NCI-H2029 (cell line): ENCODE data around the gene DCDC2.
"Not testable (repeated sequence)": the region's sequence is repeated elsewhere in the genome, so short reads cannot be mapped to it uniquely, and the experiment has no call there.

Experiments
- DNase-seq: peaks from one replicate; lab custom pipeline; 2025; lab: John Stamatoyannopoulos, UW

Gene DCDC2

DNA sequence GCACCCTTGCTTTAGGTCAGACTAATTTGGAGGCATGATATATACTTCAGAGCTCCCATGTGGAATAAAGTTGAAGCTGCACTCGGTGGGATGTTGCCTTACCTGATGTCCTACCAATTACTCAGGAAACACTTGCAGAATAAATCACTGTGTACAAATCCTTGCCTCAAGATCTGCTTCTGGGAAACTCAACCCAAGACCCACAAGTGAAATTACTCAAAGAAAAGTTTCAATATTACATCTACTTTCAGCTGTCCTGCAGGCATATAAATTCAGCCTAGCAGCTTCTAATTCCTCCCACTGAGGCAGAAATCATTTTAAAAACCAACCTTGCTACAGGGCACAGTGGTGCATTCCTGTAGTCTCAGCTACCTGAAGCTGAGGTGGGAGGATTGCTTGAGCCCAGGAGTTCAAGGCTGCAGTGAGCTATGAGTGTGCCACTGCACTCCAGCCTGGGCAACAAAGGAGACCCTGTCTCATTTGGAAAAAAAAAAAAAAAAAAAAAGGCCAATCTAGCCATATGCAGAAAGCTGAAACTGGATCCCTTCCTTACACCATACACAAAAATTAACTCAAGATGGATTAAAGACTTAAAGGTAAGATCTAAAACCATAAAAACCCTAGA is 20.7 kb upstream of the DCDC2 start:
- DNase-seq: no peak

DNA sequence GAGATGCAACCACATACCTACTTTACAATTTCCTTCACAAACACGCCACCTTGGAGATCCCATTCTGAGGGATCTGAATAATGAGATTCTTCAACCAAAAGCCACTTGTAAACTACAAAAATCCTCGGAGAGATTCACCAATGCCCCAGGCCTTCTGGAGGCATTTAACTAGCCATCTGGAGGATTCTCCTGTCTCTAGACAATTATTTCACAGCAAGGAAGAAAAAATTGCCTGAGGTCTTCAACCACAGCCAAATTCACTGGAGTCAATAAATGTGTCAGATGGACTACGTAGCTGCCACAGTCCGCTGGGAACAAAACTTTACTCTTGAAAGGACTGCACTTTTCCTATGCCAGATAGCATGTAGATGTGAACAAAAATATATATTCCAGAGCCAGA is 19.0 kb upstream of the DCDC2 start:
- no peak for DNase-seq

DNA sequence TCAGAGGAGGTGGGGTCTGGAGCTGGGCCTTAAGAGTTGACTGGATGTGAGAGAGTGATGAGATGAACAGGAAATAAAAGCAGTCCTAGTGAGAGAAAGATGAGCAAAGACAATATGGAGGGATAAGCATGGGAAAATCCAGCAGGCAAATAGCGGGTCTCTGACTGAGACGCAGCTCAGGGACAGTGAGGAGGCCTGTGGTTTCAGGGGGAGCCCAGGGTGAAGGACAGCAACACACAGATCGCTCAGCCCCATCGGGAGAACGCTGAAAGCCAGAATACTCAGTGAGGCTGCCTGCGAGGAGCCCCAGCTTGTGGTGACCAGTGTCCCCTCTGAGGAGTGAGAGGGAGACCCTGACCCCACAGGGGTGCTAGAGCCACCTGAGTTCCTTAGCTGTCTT is 16.8 kb upstream of the DCDC2 start:
- no peak for DNase-seq

DNA sequence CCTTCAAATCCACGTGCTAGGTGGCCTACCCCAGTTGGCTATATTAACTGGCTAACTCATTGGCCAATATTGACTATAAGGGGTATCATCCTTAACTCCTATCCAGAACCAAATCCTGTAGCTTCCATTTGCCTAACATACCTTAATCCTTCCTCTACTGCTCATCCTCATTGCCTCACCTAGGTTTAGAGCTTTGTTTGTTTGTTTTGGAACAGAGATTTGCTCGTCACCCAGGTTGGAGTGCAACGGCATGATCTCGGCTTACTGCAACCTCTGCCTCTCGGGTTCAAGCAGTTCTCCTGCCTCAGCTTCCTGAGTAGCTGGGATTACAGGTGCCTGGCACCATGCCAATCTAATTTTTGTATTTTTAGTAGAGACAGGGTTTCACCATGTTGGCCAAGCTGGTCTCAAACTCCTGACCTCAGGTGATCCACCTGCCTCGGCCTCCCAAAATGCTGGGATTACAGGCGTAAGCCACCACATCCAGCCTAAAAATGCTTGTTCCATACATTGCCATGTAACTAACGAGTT is 7.3 kb upstream of the DCDC2 start:
- DNase-seq: peak; percentile 53

DNA sequence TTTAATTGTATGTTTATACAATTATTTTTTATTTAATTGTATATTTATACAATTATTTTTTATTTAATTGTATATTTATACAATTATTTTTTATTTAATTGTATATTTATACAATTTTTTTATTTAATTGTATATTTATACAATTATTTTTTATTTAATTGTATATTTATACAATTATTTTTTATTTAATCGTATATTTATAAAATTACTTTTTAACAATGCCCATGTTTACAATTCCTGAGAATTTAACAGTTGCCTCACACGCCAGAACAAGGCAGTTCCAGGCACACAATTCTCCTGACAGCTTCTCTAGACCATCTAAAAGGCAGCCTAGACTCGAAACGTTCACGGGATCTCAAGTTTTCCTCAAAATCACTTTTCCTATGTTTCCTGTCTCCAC is 4.5 kb upstream of the DCDC2 start:
- DNase-seq: not testable (repeated sequence)

DNA sequence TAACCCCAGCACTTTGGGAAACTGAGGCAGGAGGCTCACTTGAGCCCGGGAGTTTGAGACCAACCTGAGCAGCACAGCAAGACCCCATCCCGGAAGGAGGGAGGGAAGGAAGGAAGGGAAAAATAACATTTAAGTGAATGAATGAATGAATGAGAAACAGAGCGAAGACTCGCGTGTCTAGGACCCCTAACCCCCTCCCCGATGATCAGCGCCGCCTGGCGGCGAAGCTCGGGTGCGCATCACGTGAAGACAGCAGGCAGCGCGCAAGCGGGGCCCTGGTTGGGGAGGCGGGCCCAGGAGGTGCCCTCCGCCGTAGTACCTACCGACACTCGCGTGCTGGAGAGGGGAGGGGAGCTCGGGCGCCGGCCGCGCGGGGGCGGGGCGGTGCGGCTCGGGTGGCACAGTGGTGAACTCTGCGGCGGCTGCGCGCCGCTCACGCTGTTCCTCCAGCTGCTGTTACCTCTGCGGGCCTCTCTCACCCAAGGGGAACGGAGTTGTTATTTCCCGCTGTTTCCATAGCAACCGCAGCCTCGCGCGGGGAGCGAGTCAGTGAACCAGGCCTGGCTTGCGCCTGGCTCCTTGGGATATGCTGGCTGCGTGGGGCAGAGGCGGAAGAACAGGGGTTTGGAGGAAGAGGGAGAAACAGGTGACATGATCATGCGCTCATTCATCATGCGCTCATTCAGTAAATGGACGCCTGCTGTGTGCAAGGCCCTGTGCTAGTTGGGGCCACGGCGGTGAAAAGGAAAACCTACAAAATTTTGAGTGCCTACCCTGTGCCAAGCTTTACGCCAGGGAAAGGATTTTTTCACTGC is 2.0 kb upstream of the DCDC2 start:
- peak; percentile 100 for DNase-seq

DNA sequence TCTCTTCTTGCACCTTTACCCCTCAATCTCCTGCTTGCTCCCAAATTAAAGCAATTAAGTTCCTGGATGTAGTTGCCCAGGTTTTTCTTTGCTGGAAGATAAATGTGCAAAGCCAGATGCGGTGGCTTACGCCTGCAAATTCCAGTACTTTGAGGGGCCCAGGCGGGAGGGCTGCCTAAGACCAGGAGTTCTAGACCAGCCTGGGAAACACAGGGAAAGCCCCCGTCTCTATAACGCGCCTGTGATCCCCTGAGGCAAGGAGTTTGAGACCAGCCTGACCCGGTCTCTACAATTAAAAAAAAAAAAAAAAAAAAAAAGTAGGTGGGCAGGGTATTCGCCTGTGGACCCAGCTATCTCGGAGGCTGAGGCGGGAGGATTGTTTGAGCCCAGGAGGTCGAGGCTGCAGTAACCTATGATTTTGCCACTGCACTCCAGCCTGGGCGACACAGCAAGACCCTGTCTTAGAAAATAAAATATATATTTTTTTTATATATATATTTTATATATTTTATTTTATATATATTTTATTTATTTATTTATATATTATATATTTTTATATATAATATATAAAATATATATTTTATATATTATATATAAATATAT is 461 bp upstream of the DCDC2 start:
- no peak for DNase-seq

DNA sequence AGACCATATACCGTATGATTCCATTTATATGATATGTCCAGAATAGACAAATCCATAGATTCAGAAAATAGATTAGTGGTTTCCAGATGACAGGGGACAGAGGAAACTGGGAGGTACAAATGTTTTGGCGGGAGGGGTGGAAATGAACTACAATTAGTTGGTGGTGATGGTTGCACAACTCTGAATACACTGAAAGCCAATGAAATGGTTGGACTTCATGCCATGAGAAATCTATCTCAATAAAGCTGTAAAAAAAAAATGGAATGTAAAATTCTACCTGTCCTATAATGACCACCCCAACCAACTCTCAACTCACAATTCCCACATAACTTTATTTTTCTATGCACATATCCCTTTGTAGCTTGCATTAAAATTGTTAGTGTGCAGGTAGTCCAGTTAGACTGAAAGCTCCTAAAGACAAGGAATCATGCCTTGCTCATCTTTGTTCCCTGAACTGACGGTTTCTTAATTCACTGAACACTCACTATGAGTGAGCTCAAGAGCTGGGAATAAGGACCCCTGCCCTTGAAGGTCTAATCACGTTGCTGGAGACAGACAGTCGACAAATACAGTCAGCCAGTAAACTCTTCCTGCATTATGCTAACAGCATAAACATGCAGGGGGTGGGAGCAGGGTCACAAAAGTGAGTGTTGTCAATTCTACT is 1.4 kb downstream of the DCDC2 start:
- no peak for DNase-seq

DNA sequence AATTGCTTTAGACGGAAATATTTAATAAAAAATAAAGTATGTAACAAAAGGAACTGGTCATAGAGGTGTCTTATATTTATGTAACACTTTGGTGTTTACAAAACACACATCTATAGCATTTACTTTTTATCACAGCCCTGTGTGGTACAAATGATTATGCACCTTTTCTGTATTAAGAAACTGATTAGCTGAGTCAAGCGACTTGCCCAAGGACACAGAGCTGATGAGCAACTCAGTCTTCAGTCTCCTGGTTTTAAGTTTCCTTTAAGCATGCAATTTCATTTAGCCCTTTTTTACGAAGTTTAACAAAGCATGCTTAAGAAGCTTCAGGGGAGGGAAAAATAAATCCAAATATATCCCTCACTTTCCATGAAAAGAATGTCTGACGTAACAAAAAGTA is 2.5 kb downstream of the DCDC2 start:
- no peak for DNase-seq

DNA sequence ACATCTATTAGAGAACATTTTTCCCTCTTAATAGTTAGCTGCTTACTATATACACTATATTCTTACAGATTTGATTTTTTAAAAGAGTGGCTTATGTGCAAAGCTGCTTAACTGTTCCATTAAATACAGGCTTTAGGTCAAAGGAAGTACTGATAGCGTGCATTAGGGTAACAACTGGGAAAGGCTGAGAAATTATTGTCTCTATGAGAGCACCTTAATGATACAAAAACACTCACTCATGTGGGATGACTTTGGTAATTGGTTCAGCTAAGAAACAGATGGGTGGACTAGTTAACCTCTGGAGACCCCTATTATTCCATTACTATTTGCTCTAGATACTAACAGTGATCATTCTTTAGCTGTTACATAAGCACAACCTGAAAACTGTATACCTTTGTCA is 4.0 kb downstream of the DCDC2 start:
- no peak for DNase-seq

DNA sequence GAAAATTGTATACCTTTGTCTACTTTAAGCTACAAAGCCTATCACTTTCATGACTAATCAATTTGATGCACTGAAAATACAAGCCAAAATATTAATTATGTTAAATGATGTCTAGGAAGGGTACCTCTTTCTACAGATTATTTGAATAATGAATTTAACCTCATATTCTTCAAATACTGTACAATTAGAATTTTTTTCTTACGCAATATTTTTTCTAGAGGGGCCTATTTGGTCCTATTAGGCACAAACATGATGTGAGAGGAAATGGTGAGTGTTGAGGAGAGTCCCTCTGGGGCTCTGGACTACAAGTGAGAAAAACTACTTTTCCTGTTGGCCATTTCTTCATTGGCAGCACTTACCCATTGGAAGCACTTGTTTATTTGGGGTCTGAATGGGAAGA is 5.4 kb downstream of the DCDC2 start:
- DNase-seq: no peak

DNA sequence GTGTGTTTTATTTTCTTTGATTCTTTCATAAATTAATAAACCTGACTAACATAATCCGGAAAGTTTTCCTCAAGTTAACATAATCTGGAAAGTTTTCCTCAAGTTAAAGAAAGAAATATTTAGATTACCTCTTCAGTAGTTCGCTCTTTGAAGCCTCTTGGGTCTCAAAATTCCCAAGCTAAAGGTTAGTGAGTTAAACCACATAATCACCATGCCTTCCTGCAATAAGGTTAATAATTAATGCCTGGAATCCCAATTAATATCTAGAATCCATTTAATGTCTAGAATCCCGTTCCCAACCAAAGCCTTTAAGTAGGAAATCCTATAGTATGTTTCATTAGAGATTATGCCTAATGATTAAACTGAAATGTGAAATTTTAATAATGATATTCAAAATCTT is 12.9 kb downstream of the DCDC2 start:
- no peak for DNase-seq

DNA sequence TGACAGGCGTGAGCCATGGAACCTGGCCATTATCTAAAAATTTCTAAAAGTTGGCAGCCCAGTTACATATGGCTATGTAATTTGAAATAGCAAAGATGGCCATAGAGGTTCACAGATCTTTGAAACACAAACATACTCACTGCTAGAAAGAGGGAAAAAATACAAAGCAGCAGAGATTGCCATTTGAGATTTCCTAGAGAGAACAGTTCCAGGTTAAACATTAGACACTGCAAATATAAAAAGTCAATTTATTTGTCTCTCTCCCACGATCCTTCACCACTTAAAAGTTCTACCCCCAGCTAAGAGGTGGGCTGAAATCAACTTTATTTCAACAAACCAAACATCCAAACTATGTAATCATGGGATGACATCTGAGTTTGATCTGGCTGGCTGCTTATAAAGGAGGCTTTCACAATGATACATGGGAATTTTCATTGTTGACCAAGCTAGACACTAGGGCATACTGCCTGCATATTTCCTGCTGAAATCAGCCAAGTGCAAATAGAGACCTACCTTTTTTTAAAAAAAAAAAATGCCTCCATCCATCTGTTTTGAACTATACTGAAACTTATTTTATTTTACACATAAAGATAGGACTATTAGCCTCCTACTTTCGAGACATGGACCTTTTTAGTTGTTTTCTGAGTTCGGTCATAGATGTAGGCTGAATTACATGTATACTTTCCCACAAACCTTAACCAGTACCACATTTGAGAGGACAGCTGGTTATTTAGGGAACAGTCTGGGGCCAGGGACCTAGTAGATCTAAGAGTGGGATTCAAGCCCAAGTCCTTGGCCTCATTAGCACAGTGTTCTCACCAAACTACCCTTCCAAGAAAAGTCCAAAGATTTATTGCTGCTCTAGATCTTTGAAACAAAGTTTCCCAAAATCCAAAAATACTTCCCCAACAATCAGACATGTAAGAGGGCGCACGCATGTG is 16.6 kb downstream of the DCDC2 start:
- no peak for DNase-seq

DNA sequence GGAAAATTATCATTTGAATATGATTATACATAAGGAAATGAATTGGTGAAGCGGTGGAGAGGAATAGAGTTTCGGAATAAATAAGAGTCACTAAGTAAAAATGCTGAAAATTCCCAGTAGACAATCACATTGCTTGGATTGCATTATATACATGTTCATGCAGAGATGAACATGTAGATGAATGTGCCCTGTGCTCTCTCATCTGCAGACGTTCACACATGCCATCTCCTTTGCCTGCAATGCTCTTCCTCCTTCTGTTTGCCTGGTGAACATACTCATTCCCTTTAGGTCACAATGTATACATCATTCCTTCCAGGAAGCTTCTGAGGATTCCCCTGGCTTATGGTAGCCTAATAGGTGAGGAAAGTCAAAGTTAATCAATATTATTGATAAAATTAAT is 17.9 kb downstream of the DCDC2 start:
- DNase-seq: no peak

DNA sequence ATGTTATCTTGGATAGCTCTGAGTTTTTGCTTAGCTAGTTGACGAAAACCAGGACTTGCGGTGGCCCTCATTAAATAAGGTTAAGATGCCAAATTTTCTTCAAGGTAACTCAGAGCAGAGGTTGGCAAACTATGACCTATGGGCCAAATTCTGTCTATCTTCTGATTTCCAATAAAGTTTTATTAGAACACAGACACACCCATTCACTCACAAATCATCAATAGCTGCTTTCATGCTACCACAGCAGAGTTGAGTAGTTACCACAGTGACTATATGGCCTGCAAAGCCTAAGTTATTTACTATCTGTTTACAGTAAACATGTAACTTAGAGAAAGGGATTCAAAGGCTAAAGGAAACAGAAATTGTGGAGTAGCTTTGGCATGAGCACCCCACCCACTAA is 23.6 kb downstream of the DCDC2 start:
- DNase-seq: no peak

DNA sequence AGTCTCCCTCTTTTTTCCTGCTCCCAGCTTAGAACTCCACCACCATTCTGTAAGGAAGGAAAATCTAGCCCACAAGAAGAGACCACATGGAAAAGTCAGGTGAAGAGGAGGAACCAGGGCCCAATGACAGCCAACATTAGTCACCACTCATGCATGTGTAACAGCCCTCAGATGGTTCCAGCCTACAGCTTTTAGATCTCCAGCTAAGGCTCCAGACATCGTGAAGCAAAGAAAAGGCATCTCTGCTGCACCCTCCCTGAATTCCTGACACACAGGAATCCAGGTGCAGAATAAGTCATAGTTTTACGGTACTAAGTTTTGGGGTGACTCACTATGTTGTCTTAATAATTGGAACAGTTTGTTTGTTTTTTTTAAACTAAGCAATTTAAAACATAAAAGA is 25.5 kb downstream of the DCDC2 start:
- DNase-seq: no peak

DNA sequence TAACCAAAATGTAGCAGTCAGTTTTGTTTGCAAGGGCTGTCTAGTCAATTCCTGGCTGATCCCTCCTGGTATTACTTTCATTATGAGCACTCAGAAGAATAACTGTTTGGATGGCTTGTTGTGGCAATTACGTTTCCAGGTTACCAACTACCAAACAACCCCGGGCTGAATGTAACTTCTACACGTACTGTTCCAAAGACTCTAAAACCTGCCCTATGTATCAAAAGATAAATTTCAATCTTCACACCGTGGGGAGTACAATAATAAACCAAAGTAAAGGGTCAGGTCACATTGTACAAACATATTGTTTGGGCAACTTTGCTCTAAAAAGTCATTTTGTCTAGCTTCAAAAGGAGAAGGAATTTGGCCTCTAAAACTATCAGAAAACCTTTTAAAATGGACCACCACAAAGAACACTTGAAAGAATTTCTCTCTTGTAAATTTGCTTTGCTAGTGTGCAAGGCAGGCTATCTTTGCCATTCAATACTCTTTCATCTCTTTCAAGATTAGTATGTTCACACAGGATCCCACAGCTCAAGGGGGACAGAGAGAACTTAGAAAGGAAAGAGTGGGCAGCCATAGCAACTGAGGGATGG is 27.6 kb downstream of the DCDC2 start:
- no peak for DNase-seq

DNA sequence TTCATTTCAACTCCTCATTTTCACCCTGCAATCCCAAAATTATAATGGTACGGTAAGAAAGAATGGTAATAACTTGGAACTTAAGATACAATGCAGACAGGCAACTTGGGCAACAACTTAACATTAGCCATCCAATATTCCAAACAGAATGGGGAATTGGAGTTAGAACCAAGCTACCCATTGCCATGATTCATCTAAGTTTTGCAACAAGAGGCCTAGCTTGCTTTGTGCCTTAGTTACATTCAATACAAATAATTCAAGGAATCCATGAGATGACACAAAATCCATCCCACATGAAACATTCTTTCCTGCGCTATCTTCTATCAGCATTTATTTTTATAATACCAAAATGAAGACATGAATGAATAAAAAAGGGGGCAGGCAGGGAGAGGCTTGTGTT is 28.4 kb downstream of the DCDC2 start:
- no peak for DNase-seq

DNA sequence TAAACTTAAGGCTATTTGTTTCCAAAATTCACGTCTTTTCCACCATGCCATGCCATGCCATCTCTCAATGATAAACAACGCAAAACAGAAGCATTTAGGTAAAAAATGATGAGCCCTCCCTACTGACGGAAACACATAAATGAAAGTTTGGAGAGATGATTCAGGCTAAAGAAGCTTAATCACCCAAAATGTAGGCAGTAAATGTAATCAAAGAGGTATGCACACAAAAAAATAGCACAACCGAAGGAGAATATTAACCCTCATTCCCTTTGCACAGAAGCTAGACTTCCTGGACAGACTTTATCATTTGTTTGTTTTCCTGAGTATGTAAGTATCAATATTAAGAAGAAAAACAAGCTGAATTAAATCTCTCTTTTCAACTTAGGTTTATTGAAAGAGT is 28.8 kb downstream of the DCDC2 start:
- DNase-seq: no peak

DNA sequence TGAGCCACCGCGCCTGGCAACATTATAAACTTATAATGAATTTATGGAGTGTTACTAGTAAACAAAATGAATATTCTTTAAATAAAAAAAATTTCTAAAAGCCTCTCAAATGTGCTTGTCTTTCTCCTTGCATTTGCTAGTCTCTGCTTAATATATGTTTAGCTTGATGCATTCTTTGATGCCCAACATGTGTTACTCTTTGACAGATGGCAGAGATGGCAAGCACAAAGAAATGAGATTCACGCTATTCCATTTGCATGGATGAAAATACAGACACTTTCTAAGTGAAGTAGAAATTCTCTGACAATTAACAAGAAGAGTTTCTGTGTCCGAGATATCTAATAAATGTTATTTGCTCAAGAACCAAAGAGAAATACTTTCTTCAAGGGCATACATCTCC is 30.1 kb downstream of the DCDC2 start:
- DNase-seq: no peak

DNA sequence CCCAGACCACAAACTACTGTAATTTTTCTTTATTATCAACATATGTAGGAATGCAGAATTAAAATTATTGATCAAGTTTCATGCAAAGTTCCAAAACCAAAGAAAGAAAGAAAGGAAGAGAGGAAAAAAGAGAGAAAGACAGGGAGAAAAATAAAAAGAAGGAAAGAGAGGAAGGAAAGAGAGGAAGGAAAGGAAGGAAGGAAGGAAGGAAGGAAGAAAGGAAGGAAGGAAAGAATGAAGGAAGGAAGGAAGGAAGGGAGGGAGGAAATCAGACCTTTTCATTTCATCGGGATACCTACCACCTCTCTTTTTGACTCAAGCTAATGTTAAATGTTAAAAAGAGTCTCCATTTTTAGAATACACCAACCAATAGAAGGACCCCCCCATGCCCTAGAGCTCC is 31.9 kb downstream of the DCDC2 start:
- no peak for DNase-seq
